VCaP (cell line): ENCODE results near the gene FOXN4.

Experiments
- H3K27ac ChIP-seq: fragments of 450-650 bp; 2 replicates; pipeline ENCODE4 v1.5.1; 2017
- TF ChIP-seq, protein P1 (sequence below): fragments of 450-650 bp; conservative IDR thresholded peaks from 2 replicates; pipeline ENCODE4 v1.5.1; 2017; ENCODE audit warnings: mild to moderate bottlenecking, moderate library complexity

Gene FOXN4

DNA sequence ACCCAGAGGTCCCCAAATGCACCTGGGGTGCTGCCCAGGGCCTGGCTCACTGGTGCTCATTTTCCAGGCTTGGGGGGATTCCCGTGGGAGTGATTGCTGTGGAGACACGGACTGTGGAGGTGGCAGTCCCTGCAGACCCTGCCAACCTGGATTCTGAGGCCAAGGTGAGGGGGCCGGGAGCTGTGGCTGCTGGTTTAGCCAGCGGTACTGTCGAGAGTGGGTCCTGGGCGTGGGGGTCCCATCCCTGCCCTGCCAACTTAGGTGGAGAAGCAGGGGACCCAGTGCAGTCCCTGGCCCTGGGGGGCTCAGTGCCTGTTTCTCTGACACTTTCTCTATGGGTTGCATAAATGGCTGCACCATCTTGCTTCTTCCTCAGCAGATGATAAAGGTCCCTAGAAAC, 50.9 kb downstream of the FOXN4 start:
- TF ChIP-seq, protein P1, sequence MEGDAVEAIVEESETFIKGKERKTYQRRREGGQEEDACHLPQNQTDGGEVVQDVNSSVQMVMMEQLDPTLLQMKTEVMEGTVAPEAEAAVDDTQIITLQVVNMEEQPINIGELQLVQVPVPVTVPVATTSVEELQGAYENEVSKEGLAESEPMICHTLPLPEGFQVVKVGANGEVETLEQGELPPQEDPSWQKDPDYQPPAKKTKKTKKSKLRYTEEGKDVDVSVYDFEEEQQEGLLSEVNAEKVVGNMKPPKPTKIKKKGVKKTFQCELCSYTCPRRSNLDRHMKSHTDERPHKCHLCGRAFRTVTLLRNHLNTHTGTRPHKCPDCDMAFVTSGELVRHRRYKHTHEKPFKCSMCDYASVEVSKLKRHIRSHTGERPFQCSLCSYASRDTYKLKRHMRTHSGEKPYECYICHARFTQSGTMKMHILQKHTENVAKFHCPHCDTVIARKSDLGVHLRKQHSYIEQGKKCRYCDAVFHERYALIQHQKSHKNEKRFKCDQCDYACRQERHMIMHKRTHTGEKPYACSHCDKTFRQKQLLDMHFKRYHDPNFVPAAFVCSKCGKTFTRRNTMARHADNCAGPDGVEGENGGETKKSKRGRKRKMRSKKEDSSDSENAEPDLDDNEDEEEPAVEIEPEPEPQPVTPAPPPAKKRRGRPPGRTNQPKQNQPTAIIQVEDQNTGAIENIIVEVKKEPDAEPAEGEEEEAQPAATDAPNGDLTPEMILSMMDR = no peak
- H3K27ac ChIP-seq = no peak overlapping the region

DNA sequence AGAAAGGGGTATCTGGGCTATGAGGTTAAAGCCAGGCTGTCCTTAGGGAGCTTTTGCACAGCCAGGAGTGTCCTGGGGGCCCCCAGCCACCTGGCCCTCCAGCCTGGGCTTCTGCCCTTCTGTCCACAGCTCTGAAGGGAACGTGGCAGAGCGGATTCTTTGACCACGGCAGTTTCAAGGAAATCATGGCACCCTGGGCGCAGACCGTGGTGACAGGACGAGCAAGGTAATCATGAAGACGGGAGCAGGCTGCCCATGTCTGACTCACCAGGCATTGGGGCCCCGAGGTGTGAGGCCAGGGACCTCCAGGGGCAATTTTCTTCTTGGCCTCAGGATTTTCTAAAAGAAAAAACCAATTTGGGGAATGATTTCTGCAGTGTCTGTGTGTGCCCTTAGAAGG, 53.1 kb downstream of the FOXN4 start:
- H3K27ac ChIP-seq = no peak overlapping the region
- TF ChIP-seq, protein P1 = no peak

DNA sequence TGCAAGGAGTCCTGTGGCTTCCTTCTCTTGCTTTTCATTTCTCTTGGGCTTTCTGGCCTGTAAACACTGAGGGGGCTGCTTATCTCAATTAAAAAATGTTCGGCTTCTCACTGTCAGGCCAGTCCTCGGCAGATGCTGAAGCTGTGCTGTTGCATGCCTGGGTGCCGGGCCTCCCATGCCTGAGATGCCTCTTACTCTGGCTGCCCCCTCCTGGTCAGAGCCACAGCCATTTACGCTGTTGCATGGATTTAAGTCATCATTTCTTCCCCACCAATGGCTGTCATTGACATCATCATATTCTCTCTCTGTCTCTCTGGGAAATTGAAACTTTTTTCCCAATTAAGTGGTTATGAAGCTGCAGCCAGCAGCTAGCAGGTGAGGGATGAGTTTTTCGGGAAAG, 53.7 kb downstream of the FOXN4 start:
- TF ChIP-seq, protein P1 = peak; percentile 31
- no peak overlapping the region for H3K27ac ChIP-seq

DNA sequence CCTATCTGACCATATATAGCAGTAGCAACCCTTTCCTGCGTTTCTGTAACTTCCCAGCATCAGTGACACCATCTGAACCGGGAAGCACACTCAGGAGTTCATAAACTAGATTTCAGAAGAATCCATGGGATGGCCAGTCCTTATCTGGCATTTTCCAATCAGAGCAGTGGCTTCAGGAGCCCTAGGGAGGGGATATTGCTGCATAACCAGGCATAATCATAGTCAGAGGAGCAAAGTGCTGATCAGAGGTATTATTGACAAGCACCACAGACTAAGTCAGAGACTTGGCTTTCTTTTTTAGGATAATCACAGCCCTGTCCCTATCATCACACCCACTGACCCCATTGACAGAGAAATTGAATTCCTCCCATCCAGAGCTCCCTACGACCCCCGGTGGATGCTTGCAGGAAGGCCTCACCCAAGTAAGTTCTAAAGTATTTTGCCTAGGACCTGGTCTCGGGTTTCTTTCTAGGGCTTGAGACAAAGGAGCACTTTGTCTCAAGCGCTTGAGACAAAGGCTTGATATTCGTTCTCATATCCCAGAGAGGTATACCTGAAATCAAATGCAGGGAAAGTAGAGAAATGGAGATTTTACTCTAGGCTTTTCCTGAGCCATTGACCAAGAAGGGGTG, 55.1 kb downstream of the FOXN4 start:
- no peak overlapping the region for H3K27ac ChIP-seq
- TF ChIP-seq, protein P1 = no peak

DNA sequence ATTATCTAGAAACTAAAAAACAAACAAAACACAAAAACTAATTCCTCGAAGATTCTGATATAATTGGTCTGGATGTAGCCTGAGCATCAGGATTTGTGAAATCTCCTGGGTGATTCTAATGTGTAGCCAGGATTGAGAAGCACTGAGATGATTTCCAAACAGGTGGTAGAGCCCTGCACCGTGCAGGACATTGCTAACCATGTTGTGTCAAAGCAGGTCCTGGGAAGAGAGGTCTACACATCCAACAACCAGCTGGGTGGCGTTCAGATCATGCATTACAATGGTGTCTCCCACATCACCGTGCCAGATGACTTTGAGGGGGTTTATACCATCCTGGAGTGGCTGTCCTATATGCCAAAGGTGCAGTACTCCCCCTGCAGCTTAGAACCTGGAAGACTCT, 56.3 kb downstream of the FOXN4 start:
- TF ChIP-seq, protein P1 = no peak

DNA sequence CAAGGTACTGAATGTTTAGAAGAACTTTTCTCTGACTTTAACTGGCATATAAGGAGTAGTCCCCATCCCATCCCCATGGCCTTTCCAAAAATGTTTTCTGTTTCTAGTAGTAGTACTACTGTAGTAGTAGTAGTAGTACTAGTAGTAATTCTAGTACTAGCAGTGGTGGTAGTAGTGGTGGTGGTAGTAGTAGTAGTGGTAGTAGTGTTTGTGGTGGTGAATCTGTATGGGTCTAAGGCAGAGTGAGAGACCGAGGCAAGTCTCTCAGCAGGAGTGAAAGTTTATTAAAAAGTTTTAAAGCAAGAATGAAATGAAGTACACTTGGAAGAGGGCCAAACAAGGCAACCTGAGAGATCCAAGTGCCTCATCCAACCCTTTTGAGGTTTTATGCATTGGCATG, 58.6 kb downstream of the FOXN4 start:
- TF ChIP-seq, protein P1 = no peak
- no peak overlapping the region for H3K27ac ChIP-seq

More for the DNA sequence above, 56.3 kb downstream of the FOXN4 start:
- no peak overlapping the region for H3K27ac ChIP-seq

DNA sequence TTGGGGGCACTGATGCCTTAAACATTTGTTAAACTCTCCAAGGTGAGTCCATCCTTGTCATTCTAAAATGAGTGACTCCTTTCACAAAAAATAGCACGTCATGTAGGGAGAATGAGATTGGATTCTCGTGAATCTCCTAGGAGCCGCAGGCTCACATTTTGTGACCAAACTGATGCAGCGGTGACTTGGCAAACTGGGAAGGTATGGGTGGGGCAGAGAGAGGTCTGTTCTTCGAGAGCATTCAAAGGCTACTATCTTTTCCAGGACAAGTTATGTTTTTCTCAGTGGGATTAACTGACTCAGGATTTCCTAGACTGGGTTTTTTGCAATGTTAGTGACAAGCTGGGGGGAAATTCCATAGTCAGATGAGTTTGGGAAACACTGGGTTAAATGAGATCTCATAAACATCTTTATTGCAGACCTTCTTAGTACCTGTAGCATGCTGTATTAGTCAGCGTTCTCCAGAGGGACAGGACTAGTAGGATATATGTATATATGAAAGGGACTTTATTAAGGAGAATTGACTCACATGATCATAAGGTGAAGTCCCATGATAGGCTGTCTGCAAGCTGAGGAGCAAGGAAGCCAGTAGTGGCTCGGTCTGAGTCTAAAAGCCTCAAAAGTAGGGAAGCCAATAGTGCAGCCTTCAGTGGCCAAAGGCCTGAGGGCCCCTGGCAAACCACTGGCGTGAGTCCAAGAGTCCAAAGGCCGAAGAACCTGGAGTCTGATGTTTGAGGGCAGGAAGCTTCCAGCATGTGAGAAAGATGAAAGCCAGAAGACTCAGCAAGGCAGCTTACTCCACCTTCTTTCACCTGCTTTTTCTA, 61.0 kb downstream of the FOXN4 start:
- H3K27ac ChIP-seq = peak overlapping the region; percentile 41
- TF ChIP-seq, protein P1 = no peak
